GM23248 (cell line): ENCODE measurements around the gene HIVEP3.
A peak's percentile ranks its signal among the peaks of the same experiment; 100 is the strongest.

ENCODE experiments used
- EZH2 ChIP-seq: fragments of 200-600 bp; sonication (generic); IDR thresholded peaks from 2 replicates; pipeline ENCODE4 v1.6.1; 2018; ENCODE audit warnings: antibody characterized with exemption, mild to moderate bottlenecking; ENCODE audit not compliant: insufficient read depth, poor library complexity, severe bottlenecking
- EZH2phosphoT487 ChIP-seq: fragments of 200-600 bp; sonication (generic); IDR thresholded peaks from 2 replicates; pipeline ENCODE4 v1.6.1; 2018; ENCODE audit warnings: antibody characterized with exemption, moderate library complexity, mild to moderate bottlenecking, low read depth; ENCODE audit not compliant: insufficient read depth

DNA sequence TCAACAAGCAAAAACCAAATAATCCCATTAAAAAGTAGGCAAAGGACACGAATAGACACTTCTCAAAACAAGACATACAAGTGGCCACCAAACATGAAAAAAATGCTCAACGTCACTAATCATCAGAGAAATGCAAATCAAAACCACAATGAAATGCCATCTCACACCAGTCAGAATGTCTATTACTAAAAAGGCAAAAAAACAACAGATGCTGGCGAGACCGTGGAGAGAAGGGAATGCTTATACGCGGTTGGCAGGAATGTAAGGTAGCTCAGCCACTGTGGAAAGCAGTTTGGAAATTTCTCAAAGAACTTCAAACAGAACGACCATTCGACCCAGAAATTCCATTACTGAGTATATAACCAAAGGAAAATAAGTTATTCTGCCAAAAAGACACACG is 289.2 kb downstream of the HIVEP3 start:
- TF ChIP-seq EZH2, result no peak
- peak; percentile 79; the same call in 1 of the 2 replicates for TF ChIP-seq EZH2phosphoT487
